HPDE6-E6E7 (cell line): Measurements from ENCODE around the gene ANTXR1.
A peak's percentile ranks its signal among the peaks of the same experiment; 100 is the strongest.

ENCODE experiments used
- DNase-seq: peaks from one replicate; pipeline ENCODE4 v3.0.0; 2011; ENCODE audit warnings: missing footprints; ENCODE audit errors: extremely low spot score

Gene ANTXR1

DNA sequence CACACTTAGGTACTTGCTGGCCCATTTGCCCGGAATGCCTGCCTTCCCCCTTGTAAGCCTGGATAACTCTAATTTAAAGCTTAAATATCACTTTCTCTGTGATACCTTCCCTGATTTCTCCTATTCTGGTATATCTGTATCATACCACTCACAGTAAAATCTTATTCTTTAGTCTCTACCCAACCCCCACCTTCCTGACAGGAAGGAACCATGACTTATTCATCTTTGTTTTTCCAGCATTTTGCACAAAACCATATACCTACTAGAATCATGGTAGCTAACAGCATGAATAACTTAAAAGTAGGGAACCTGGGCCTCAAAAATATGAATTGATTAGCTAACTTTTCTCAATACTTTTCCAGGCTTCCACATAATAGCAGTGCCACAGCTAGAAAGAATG lies 262.5 kb downstream of the ANTXR1 start:
- no peak for DNase-seq

DNA sequence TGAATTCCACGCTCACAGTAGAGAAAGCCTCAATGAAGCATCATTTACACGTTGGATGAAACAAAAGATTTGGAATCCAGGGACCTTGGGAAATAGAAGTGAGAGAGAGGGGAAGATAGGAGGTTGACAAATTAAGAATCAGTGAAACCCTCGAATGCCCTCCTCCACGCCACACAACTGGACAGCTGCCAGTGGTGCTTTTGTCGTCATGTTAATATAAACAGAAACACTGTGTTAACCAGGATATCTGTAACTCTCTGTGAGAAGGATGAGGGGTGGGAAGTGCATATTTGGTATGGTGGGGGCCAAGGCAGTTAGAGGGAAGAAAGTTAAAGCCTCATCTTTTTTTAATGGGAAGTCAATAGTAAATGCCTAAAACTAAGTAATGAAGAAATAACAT lies 265.4 kb downstream of the ANTXR1 start:
- no peak for DNase-seq

DNA sequence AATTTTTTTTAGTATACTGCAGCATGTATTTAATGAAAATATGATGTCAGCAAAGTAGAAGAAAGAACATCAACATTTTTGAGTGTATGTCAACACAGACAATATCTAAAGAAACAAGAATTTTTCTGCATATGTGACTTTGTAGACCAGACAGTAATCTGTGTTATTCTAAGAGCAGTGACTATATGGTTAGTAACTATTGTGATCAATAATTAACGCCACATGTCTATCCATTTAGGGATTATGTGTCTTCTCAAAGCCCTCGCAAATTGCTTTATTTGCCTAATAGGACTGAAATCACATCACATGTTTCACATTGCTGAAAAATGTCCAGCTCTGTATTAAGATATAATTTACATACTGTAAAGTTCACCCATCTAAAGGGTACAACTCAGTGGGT lies 266.2 kb downstream of the ANTXR1 start:
- DNase-seq, result no peak

- no peak for DNase-seq
Observed at GRCh38 chr2:69279931-69280681, 267.1 kb downstream of the ANTXR1 start.

DNA sequence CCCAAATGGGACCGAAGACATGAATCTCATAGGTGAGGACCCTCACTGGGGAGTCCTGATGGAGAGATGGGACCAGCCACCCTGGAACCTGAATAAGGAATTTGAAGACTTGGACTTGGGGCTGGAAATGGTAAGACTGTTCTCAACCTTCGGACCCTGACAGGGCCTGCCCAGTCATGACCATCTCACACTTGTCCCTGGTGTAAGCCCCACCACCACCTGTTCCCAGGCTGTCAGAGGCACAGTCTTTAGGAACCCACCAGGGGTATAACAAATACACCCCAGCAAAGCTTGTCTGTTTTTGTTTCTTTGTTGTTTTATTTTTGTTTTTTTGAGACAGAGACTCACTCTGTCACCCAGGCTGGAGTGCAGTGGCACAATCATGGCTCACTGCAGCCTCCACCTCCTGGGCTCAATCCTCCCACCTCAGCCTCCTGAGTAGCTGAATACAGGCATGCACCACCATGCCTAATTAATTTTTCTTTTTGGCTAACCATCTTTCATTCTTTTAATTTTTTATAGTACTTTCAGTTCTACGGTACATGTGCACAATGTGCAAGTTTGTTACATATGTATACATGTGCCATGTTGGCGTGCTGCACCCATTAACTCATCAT lies 267.9 kb downstream of the ANTXR1 start:
- no peak for DNase-seq

DNA sequence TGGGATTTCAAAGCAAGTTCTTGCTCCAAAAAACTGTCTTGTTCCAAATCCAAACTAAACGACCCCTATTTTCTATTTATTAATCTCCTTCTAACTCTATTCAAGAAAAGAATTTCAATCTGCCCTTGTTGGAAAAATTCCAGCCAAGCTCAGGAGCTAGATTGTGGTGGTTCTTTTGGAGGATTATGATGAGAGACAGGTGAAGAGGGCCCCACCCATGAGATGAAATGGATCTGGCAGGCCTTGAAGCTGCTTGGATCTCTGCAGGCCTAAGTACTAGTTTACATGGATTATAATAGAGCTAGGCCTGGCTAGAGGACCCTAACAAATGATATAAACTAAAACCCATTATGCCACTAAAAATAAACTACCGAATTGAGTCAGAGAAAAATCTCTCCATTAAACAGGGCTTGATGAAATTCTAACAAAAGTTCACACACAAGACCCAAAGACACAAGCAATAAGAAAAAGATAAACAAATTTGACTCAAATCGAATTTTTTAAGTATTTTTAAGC lies 272.5 kb downstream of the ANTXR1 start:
- DNase-seq, result no peak

DNA sequence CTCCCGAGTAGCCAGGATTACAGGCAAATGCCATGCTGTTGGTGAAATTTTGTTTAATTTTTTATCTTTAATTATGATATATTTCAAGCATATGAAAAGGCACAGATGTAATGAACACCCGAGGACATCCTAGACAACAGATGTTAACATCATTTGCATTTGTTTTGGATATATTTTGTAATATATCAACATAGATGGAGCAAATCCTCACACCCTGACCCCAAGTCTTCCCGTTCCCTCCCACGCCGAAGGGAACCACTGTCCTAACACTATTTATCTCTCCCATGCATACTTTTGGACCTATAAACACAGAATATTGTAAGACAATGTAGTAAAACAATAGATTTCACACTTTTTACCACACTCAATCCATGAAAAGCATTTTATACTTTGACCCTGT lies 274.6 kb downstream of the ANTXR1 start:
- no peak for DNase-seq

DNA sequence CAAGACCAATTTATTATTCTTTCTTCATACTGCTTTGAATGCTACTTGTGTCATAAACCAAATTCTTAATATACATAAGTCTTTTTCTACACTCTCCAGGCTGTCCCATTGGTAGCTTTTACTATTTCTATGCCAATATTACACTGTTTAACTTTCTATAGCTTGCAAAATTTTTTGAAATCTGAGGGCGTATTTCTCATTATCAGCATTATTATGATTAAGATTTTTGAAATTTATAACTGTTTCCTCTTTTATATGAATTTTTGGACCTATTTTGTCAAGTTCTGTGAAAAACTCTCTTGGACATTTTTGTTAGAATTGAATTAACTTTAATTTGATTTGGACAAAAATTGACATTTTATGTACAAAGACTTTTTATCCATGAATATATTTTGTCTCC lies 275.4 kb downstream of the ANTXR1 start:
- DNase-seq, result no peak

DNA sequence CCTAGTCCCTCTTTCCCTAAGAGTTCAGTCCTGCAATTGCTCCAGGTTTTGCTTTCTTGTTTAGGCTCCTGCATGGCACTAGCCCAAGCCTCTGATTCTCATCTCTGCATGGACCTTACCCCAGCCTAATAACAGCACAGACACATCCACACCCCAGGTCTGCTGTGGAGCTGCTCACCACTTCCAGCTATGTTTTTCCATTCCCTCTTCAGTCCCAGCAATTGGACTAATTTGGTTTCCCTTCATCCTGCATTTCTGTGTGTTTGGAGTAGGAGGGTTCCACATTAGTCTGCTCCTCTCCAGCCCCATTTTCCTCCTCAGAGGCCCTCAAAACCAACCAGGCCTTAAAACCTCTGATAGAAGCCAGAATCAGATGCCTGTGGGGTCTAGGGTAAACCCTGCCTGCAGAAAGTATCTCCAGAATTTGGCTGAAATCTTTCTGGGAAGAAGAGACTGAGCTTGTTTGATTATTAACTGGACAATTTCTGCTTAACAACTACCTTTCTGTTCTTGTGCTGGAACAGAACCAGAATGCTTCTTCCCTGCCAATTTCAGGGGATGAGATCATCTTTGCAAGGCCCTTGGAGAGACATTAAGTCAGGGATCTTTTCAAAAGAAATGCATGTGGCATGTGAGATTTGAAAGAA lies 278.1 kb downstream of the ANTXR1 start:
- no peak for DNase-seq

DNA sequence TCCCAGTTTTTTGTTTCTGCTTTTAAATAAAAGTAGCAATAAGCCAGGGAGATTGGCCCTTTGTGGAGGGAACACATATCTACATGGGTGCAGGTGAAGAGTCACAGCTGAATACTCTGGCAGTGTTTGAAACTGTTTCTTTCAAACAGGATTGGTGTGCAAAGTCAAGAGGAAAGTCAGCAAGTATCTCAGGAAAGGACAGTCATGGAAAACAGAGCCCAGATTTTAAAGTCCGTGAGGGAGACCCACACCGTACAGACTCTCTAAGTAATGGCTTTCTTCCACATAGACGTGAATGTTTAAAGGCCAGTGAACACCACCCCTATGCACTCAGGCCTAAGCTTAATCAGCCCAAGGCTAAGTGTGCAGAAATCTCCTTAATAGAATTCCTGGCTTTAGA lies 278.7 kb downstream of the ANTXR1 start:
- DNase-seq, result no peak

GRCh38 chr2:69292256-69292655 lies 279.3 kb downstream of the ANTXR1 start:
- DNase-seq, result no peak

DNA sequence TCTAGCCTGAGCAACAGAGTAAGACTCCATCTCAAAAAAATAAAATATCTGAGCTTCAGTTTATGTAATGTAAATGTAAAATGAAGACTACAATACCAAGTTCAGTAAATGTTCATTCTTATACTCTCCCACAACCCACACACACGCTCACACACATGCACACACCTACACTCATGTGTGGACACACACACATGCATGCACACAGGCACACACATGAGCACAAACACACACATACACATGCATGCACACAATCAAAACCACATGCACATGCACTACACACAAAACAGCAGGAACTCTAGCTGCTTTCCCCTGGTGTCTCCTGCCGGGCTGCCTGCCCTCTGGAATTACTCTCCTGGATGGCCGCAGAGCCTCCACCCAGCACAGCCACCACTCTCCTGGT lies 283.4 kb downstream of the ANTXR1 start:
- DNase-seq, result no peak

DNA sequence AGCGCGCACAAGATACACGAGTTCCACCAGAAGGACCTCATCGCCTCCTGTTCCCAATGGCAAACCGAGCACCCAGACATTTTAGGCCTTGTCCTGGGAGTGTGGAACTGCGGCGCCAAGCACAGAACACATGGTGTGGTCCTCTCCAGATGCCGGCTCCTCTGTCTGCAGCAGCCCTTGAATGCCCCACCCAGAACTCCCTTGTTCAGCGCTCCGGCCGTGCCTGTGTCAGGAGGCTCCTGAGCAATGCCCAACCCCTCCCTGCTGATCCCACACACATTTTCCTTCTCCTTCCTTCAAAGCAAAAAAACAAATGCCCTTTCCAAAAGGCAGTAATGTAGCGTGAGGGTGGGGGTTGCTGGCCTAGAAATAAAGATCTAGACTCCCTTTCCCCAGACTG lies 284.2 kb downstream of the ANTXR1 start:
- DNase-seq, result no peak

DNA sequence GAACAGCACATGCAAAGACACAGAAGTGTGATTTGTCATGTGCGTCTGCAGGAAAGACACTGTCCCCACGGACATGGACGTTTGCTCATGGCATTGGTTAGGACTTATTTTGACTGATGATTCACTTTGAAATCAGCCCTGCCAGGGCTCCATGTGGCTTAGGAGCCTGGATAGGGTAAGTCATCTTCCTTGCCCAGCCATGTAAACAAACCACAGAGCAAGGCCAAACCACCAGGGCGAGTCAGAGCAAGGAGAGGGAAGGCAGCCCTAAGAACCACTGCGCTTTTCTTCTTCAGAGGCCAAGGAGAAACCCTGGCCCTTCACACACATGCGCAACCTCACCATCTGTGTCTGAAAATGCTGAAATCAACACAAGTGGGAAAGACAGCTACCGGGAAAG lies 285.3 kb downstream of the ANTXR1 start:
- peak; percentile 82 for DNase-seq

DNA sequence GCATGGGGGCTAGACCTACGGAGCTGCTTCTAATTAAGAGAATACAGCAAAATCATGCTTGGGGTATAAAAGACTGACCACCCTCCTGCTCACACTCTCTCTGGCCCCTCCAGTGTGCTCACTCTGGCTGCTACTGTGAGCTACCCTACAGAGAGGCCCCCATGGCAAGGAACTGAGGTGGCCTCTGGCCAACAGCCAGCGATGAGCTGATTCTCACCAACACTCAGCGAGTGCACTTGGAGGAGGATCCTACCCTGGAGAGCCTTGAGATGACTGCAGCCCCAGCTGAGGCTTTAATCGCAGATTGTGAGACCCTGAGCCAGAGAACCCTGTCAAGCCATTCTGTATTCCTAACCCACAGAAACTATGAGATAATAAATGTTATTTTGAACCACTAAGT lies 285.9 kb downstream of the ANTXR1 start:
- DNase-seq, result no peak
